Endodermal cell (in vitro differentiated cells): ENCODE results near the gene NDUFV1. TPM values are rescaled to one million over a fixed set of nuclear protein-coding genes. Genes with fewer than 3 reads are reported as not detected.

ENCODE experiments used
- DNase-seq: peaks from one replicate; pipeline ENCODE4 v3.0.0-alpha.2; 2017
- H3K27ac ChIP-seq: 2 replicates; pipeline ENCODE4 v1.5.1; 2013; ENCODE audit warnings: mild to moderate bottlenecking, low read depth, low read length, moderate library complexity
- H3K27me3 ChIP-seq: 2 replicates; pipeline ENCODE4 v1.6.1; 2013; ENCODE audit warnings: mild to moderate bottlenecking, low read length, moderate library complexity; ENCODE audit not compliant: insufficient read depth, control insufficient read depth, poor library complexity, severe bottlenecking
- H3K36me3 ChIP-seq: 2 replicates; pipeline ENCODE4 v1.7.0; 2013; ENCODE audit warnings: mild to moderate bottlenecking, low read length, moderate library complexity; ENCODE audit not compliant: control insufficient read depth, insufficient read depth
- H3K4me1 ChIP-seq: one replicate; pipeline ENCODE4 v1.7.0; 2013; ENCODE audit warnings: low read length; ENCODE audit not compliant: control insufficient read depth, insufficient read depth
- H3K4me3 ChIP-seq: 2 replicates; pipeline ENCODE4 v1.5.1; 2013; ENCODE audit warnings: mild to moderate bottlenecking, low read length, moderate library complexity
- H3K9ac ChIP-seq: 2 replicates; pipeline ENCODE4 v1.6.1; 2013; ENCODE audit warnings: mild to moderate bottlenecking, low read length, moderate library complexity; ENCODE audit not compliant: poor library complexity, severe bottlenecking; ENCODE audit errors: extremely low read depth
- H3K9me3 ChIP-seq: 2 replicates; pipeline ENCODE4 v1.6.1; 2013; ENCODE audit warnings: mild to moderate bottlenecking, low read length, moderate library complexity; ENCODE audit not compliant: control insufficient read depth
- H3K27ac Mint-ChIP-seq: 2 replicates; pipeline ENCODE4 v1.8.0; 2020; ENCODE audit warnings: mixed read lengths
- H3K27me3 Mint-ChIP-seq: 2 replicates; pipeline ENCODE4 v1.8.0; 2021; ENCODE audit warnings: mild to moderate bottlenecking, mixed read lengths; ENCODE audit not compliant: insufficient read depth
- H3K36me3 Mint-ChIP-seq: 2 replicates; pipeline ENCODE4 v1.8.0; 2020; ENCODE audit warnings: low read depth, mixed read lengths
- H3K4me1 Mint-ChIP-seq: 2 replicates; pipeline ENCODE4 v1.8.0; 2020; ENCODE audit warnings: mixed read lengths
- H3K4me3 Mint-ChIP-seq: 2 replicates; pipeline ENCODE4 v1.8.0; 2020; ENCODE audit warnings: mild to moderate bottlenecking, moderate library complexity, mixed read lengths
- H3K9me3 Mint-ChIP-seq: 2 replicates; pipeline ENCODE4 v1.8.0; 2020; ENCODE audit warnings: mild to moderate bottlenecking, mixed read lengths
- CTCF ChIP-seq: fragments of 200-600 bp; sonication (generic); conservative IDR thresholded peaks from 2 replicates; pipeline ENCODE4 v1.5.0; 2021; ENCODE audit warnings: antibody characterized with exemption, mild to moderate bottlenecking
- WGBS, 2 experiments: methylation state at CpG; one replicate each; pipeline versions ENCODE4 v1.1.5 to v1.1.7; 2013; ENCODE audit warnings: missing lambda C conversion rate in 2 of 2, mixed read lengths in 1 of 2; ENCODE audit not compliant: insufficient coverage in 1 of 2, insufficient read length in 1 of 2; 5-methylcytosine and 5-hydroxymethylcytosine counted together
- total RNA-seq, 2 donors: library from RNA; stranded (reverse); fragmentation: NEBNext Ultra II Directional in 1 of 2; extraction: Animal tissue kit (Norgen Biotek cat#: 25700) in 1 of 2; gene quantifications; 2 replicates in 1 of 2; 3 replicates in 1 of 2; pipeline ENCODE4 v1.2.1, GENCODE V29; 2021

NDUFV1 gene
- total RNA-seq, 2 donors from 2014 or later: 135 to 160 TPM

DNA sequence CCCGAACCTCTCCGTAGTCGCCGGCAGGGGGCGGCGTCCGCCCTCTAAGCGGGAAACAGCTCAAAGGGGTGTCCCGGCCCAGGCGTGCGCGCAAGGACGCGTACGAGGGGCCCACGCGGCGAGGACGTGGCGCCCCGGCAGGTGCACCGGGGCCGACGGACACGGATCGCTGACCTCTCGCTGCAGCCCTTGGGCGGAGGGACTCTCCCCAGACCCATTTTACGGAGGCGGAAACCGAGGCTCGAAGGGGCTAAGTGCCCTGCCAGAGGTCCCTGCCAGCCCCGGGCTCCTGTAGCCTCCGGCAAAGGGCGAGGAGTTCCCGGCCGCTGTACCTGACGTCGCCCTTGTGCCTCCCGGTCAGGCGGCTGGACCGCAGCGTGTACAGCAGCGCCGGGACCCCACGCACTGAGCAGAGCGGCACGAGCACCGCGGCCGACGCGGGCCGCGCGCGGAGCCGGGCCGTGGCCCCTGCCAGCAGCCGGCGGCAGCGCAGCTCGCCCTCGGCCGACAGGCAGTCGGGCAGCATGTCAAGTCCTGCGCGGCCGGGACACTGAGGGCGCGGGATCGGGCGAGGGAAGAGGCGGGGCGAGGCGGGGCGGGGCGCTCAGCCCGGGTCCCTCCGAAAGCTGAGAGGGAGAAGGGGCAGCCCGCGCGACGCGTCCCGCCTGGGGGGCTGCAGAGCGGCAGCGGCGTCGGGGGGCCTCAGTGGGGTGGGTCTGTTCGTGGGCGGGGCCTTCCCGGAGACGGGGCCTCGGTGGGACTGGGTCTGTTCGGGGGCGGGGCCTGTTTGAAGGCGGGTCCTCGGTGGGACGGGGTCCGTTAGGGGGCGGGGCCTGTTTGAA, 22.9 kb downstream of the NDUFV1 start, which contains the start of gene NUDT8:
TSS of gene NUDT8 (minus strand) at position 552 of the 842 bp plus-strand sequence. CDS start at position 526, 26 bp downstream.
- Mint-ChIP-seq H3K27me3 (no peaks in the 10 kb centered on the region), H3K27ac (peak within 1 kb of the TSS; percentile 94), H3K4me1 (peaks cover 7% of the 10 kb centered on the region), H3K36me3 (peaks cover 15% of the 10 kb centered on the region), H3K9me3 (no peaks in the 10 kb centered on the region), H3K4me3 (peak within 1 kb of the TSS; percentile 65)
- Histone ChIP-seq H3K4me1 (peaks cover 8% of the 10 kb centered on the region), H3K36me3 (no peaks in the 10 kb centered on the region), H3K9ac (peak within 1 kb of the TSS; percentile 39), H3K27me3 (no peaks in the 10 kb centered on the region), H3K27ac (peak within 1 kb of the TSS; percentile 83), H3K4me3 (peak within 1 kb of the TSS; percentile 78), H3K9me3 (no peaks in the 10 kb centered on the region)
- TF ChIP-seq CTCF: peak; percentile 96
- DNase-seq: peak; percentile 95
- WGBS, 2 experiments: 1% methylated on average over 40 to 102 of the region's 102 CpGs

- Histone ChIP-seq H3K4me3 (peak overlapping the region; percentile 78), H3K9ac (peak overlapping the region; percentile 25), H3K4me1 (peaks cover 8% of the 10 kb centered on the region), H3K36me3 (no peaks in the 10 kb centered on the region), H3K9me3 (no peaks in the 10 kb centered on the region), H3K27me3 (no peaks in the 10 kb centered on the region), H3K27ac (peak overlapping the region; percentile 83)
- DNase-seq: peak; percentile 100
- 1% methylated on average over 26 to 70 of the region's 70 CpGs for WGBS, 2 experiments
- H3K9me3 Mint-ChIP-seq: no peaks in the 10 kb centered on the region
- peak overlapping the region; percentile 65 for H3K4me3 Mint-ChIP-seq
- H3K4me1 Mint-ChIP-seq: peaks cover 7% of the 10 kb centered on the region
- no peaks in the 10 kb centered on the region for H3K27me3 Mint-ChIP-seq
- TF ChIP-seq CTCF: peak; percentile 95
- H3K27ac Mint-ChIP-seq: peak overlapping the region; percentile 94
- H3K36me3 Mint-ChIP-seq: peaks cover 15% of the 10 kb centered on the region
Measured at GRCh38 chr11:67630228-67630942, 23.6 kb downstream of the NDUFV1 start.

DNA sequence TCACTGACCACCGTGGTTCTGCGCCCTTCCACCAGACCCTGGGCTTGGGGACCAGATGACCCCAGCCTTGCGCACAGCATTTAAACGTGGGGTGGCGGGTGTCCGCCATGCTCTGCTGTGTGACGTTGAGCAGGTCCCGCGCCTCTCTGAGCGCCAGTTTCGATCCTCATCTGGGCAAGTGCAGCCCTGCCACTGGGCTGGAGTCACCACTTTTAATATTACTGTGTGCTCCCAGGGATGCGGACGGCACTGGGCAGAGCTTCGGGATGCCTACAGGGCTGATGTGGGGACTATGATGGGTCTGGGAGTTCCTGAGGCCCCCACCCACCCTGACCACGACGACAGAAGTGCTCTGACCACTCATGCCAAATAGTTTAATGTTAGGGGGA, 24.2 kb downstream of the NDUFV1 start:
- H3K4me3 ChIP-seq: peak overlapping the region; percentile 78
- WGBS, 2 experiments: 46 to 65% methylated on average over 7 to 16 of the region's 16 CpGs

More for the DNA sequence above, 24.2 kb downstream of the NDUFV1 start:
- Histone ChIP-seq H3K9me3 (no peaks in the 10 kb centered on the region), H3K36me3 (no peaks in the 10 kb centered on the region), H3K4me1 (peaks cover 8% of the 10 kb centered on the region), H3K27me3 (no peaks in the 10 kb centered on the region), H3K27ac (peak overlapping the region; percentile 83), H3K9ac (peak overlapping the region; percentile 25)
- Mint-ChIP-seq H3K27me3 (no peaks in the 10 kb centered on the region), H3K4me1 (peaks cover 7% of the 10 kb centered on the region), H3K9me3 (no peaks in the 10 kb centered on the region), H3K36me3 (peaks cover 14% of the 10 kb centered on the region), H3K27ac (peak overlapping the region; percentile 94), H3K4me3 (peak overlapping the region; percentile 65)
- no peak for TF ChIP-seq CTCF
- no peak for DNase-seq
